GM18861 (cell line): ENCODE data around the gene MFAP3L.
"Not testable (repeated sequence)": the region's sequence is repeated elsewhere in the genome, so short reads cannot be mapped to it uniquely, and the experiment has no call there.

Experiments used
- ATAC-seq: cut with Tn5 transposase; IDR thresholded peaks from one replicate; pipeline ENCODE4 v1.9.1; 2021; ENCODE audit not compliant: unreplicated experiment

MFAP3L gene

DNA sequence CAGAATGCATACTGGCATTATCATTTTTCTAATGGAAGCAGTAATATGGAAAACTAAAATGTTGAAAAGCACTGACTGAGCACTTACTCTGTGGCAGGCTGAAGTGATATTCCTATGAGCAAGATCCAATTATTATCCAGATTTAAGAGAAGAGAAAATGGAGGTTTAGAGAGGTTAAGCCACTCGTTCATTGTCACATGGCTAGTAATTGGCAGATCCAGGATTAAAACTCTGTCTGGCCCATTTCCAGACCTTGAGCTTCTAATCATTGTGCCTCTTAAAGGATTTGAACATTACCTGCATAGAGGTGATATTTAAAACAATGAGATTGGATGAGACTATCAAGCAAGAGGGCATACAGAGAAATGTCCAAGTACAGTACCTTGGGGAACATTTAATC, 80.6 kb downstream of the MFAP3L start:
- no peak for ATAC-seq

DNA sequence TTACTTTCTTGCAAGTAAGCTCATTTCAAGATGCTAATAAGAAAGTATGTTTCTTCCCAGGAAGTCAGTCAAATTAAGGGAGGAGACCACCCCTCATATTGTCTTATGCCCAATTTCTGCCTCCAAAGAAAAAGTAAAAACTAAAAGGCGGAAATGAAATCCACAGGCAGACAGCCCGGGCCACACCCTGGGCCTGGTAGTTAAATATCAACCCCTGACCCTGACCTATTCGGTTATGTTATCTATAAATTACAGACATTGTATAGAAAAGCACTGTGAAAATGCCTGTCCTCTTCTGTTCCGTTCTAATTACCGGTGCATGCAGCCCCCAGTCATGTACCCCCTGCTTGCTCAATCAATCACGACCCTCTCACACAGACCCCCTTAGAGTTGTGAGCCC, 82.6 kb downstream of the MFAP3L start:
- ATAC-seq: not testable (repeated sequence)

DNA sequence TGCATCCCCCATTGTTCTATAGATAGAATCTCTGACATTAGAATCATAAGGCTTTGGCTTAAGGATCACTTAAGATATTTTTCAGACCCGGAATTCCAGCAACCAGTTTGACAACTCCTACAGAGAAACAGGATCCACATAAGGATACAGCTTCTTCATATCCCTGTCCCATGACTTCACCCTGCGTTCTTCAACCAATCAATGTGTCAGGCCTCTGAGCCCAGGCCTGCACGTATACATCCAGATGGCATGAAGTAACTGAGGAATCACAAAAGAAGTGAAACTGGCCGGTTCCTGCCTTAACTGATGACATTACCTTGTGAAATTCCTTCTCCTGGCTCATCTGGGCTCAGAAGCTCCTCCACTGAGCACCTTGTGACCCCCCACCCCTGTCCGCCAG, 85.1 kb downstream of the MFAP3L start:
- ATAC-seq: no peak

DNA sequence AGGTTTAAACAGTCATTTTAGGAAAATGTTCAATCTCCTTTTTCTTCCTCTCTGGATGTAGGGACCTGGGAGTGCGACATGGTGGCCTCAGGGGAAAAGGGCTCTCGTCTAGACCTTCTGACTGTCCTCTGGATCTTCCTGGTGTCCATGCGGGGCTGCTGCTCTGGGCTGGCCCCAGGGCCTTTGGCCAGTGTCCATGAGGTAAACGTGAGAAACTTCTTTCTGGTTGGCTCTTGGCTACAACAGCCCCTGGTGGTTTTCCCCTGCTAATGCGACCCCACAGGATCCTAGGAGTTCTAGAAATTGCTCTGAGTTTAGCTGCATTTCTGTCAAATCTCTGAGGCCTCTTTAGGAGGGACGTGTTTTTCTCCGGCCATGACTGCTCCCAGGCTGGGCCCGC, 85.7 kb downstream of the MFAP3L start:
- ATAC-seq: no peak
